ENCODE results near the gene MCC. TPM values are rescaled to one million over a fixed set of nuclear protein-coding genes. Genes with fewer than 3 reads are reported as not detected.

MCC gene
- total RNA-seq, 1 donor from 2014 or later = 47.9 TPM

GRCh38 chr5:113176196-113176595, 312.1 kb downstream of the MCC start:
- no peak for TF ChIP-seq POLR2AphosphoS5 (IDR thresholded peaks at IDR 0.05; ENCODE audit: insufficient read depth in 1 of 2, low read depth in 1 of 2)
- no peak for TF ChIP-seq CTCF (IDR thresholded peaks at IDR 0.05)
- no peak for TF ChIP-seq POLR2A (IDR thresholded peaks at IDR 0.05)
- Histone ChIP-seq H3K36me3 (no peaks in the 10 kb centered on the region), H3K4me1 (no peaks in the 10 kb centered on the region), H3K27ac (no peak overlapping the region), H3K27me3 (no peaks in the 10 kb centered on the region), H3K9me3 (no peaks in the 10 kb centered on the region), H3K4me3 (no peak overlapping the region)
- intact Hi-C loops (cut with DNase I) = no loop called here
- DNase-seq (ENCODE audit: extremely low spot score in 2 of 2) = no peak

DNA sequence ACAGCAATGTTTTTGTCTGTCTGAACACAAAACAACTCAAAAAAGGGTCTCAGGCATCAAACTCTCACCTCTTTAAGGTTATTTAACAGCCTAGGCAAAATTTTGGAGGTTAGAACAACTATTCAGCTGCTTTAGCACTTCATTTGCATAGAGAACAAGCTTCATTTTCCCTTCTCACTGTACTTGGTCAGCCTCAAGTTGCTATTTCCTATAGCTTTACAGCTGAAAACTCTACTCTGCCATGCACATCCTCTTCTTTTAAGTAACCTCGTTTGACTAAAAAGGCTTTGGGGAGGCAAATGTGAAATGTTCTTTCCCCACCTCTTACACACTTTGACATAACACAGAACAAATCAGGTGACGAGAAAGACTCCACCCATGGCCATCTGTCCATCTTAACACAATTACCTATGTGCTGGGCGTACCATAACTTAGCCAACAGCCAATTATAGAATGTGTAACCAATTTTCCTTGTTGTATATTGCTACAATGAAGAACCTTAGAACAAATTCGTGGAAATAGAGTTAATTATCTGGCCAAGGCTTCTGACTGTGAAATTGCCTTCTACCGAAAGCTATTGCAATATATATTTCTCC, 315.9 kb downstream of the MCC start:
- H3K27ac ChIP-seq = no peak overlapping the region
- H3K4me1 ChIP-seq = peaks cover 8% of the 10 kb centered on the region
- H3K9me3 ChIP-seq = no peaks in the 10 kb centered on the region
- TF ChIP-seq CTCF (IDR thresholded peaks at IDR 0.05) (no peak), POLR2A (IDR thresholded peaks at IDR 0.05) (no peak), POLR2AphosphoS5 (IDR thresholded peaks at IDR 0.05; ENCODE audit: insufficient read depth in 1 of 2, low read depth in 1 of 2) (no peak)
- no peak for DNase-seq (ENCODE audit: extremely low spot score in 2 of 2)
- no peaks in the 10 kb centered on the region for H3K36me3 ChIP-seq
- no peak overlapping the region for H3K4me3 ChIP-seq
- intact Hi-C loops (cut with DNase I) = no loop called here
- no peaks in the 10 kb centered on the region for H3K27me3 ChIP-seq

GRCh38 chr5:113171520-113171919, 316.7 kb downstream of the MCC start:
- no peak for TF ChIP-seq POLR2A (IDR thresholded peaks at IDR 0.05)
- DNase-seq (ENCODE audit: extremely low spot score in 2 of 2) = no peak
- no peaks in the 10 kb centered on the region for H3K9me3 ChIP-seq
- intact Hi-C loops (cut with DNase I) = no loop called here
- H3K27me3 ChIP-seq = no peaks in the 10 kb centered on the region
- no peaks in the 10 kb centered on the region for H3K36me3 ChIP-seq
- H3K27ac ChIP-seq = no peak overlapping the region
- no peak overlapping the region for H3K4me3 ChIP-seq
- peaks cover 16% of the 10 kb centered on the region for H3K4me1 ChIP-seq

DNA sequence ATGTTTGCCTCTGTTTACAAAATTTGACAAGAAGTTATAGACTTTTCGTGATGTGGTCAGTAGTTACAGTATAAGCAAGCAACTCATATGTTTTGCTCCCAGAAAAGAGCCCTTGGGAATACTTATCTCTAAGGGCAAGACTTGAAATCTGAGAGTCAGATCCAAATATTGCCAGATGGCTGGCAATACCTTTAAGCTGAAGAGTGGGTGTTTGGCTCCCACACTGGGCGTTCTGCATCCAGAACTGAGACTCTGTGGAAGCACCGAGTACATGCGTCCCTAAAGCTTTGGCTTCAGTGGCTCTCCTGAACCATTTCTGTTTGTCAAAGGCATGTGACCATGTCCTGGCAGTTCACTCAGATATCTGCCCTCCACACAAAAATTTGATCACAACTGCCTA, 317.5 kb downstream of the MCC start:
- TF ChIP-seq POLR2A (IDR thresholded peaks at IDR 0.05) (no peak), CTCF (IDR thresholded peaks at IDR 0.05) (no peak), POLR2AphosphoS5 (IDR thresholded peaks at IDR 0.05; ENCODE audit: insufficient read depth in 1 of 2, low read depth in 1 of 2) (no peak)
- Histone ChIP-seq H3K4me1 (peaks cover 24% of the 10 kb centered on the region), H3K4me3 (no peak overlapping the region), H3K36me3 (no peaks in the 10 kb centered on the region), H3K27me3 (no peaks in the 10 kb centered on the region), H3K27ac (no peak overlapping the region), H3K9me3 (no peaks in the 10 kb centered on the region)
- DNase-seq (ENCODE audit: extremely low spot score in 2 of 2) = no peak
- intact Hi-C loops (cut with DNase I) = no loop called here

DNA sequence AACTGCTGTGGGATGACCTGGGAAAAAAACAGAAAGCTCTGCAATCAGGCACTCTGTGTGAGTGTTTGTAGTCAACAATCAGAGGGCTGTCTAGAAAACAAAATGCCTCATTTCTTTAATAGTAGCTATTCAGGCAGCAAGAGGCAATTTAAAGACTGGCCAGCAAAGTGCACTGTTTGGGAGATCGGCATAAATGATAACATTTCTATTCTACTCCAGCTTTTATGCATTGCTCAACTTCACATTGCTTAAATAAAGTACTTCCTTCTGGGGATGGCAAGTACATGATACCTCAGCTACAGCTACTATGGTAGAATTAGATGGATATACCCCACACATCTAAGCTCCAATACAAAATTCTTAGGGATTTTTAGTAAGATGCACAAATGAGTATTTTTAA, 318.5 kb downstream of the MCC start:
- Histone ChIP-seq H3K4me1 (peaks cover 34% of the 10 kb centered on the region), H3K27ac (no peak overlapping the region), H3K9me3 (no peaks in the 10 kb centered on the region), H3K27me3 (no peaks in the 10 kb centered on the region), H3K36me3 (no peaks in the 10 kb centered on the region), H3K4me3 (no peak overlapping the region)
- TF ChIP-seq POLR2A (IDR thresholded peaks at IDR 0.05) = no peak
- no peak for TF ChIP-seq CTCF (IDR thresholded peaks at IDR 0.05)
- TF ChIP-seq POLR2AphosphoS5 (IDR thresholded peaks at IDR 0.05; ENCODE audit: insufficient read depth in 1 of 2, low read depth in 1 of 2) = no peak
- no peak for DNase-seq (ENCODE audit: extremely low spot score in 2 of 2)
- intact Hi-C loops (cut with DNase I) = no loop called here
